Ovary (tissue), 3 donors: ENCODE results near the gene PLG.
"Not testable (repeated sequence)": the region's sequence is repeated elsewhere in the genome, so short reads cannot be mapped to it uniquely, and the experiment has no call there.

ENCODE experiments used
- CTCF ChIP-seq, 3 donors: fragments of 450-650 bp in 2 of 3; fragments of 200-600 bp in 1 of 3; IDR thresholded peaks; one replicate each; pipeline versions ENCODE4 v1.5.1 to v1.8.0; 2016 to 2022; ENCODE audit warnings: antibody characterized with exemption in 3 of 3, mild to moderate bottlenecking in 1 of 3
- EP300 ChIP-seq: sonication (generic); formaldehyde crosslinking; IDR thresholded peaks from one replicate; pipeline ENCODE4 v1.6.1; 2017; ENCODE audit warnings: antibody characterized with exemption
- POLR2A ChIP-seq: fragments of 450-650 bp; IDR thresholded peaks from one replicate; pipeline ENCODE4 v1.6.1; 2017; ENCODE audit warnings: antibody characterized with exemption, mild to moderate bottlenecking, moderate library complexity
- donor health status: DM: no; HTN: no; CAD: no.

GRCh38 chr6:160685101-160685761 is 16.8 kb upstream of the PLG start:
- TF ChIP-seq CTCF (IDR thresholded peaks at IDR 0.05); EP300; POLR2A: not testable (repeated sequence)
